Endothelial cell of umbilical vein (primary cell): ENCODE measurements around the gene KIAA1549.
"Not testable (repeated sequence)": the region's sequence is repeated elsewhere in the genome, so short reads cannot be mapped to it uniquely, and the experiment has no call there.

ENCODE experiments used
- CTCF ChIP-seq, 2 donors: IDR thresholded peaks; 1 replicate in 1 of 2; 2 replicates in 1 of 2; pipeline ENCODE4 v1.5.1; 2011; ENCODE audit warnings: low read length in 2 of 2, mild to moderate bottlenecking in 2 of 2, moderate library complexity in 2 of 2, control low read depth in 1 of 2, inconsistent platforms in 1 of 2, low read depth in 1 of 2; ENCODE audit not compliant: insufficient read depth in 1 of 2; ENCODE audit errors: extremely low read depth in 1 of 2
- EZH2 ChIP-seq: IDR thresholded peaks from 2 replicates; pipeline ENCODE4 v1.6.1; 2012; ENCODE audit warnings: borderline replicate concordance, low read depth, mild to moderate bottlenecking, moderate library complexity, low read length, inconsistent platforms; ENCODE audit not compliant: severe bottlenecking
- FOS ChIP-seq: IDR thresholded peaks from 2 replicates; pipeline ENCODE4 v1.6.1; 2011; ENCODE audit warnings: mild to moderate bottlenecking, low read length, moderate library complexity, borderline replicate concordance; ENCODE audit not compliant: insufficient read depth
- JUN ChIP-seq: IDR thresholded peaks from 2 replicates; pipeline ENCODE4 v1.6.1; 2011; ENCODE audit warnings: borderline replicate concordance, low read depth; ENCODE audit not compliant: insufficient read length, insufficient read depth
- MAX ChIP-seq: IDR thresholded peaks from 2 replicates; pipeline ENCODE4 v1.6.1; 2011; ENCODE audit not compliant: insufficient read depth, insufficient read length
- MYC ChIP-seq: IDR thresholded peaks from one replicate; pipeline ENCODE4 v1.6.1; 2011; ENCODE audit warnings: mild to moderate bottlenecking, low read depth, low read length
- POLR2A ChIP-seq: IDR thresholded peaks from 2 replicates; pipeline ENCODE4 v1.6.1; 2012; ENCODE audit warnings: low read depth, mild to moderate bottlenecking, control low read depth, low read length
- POLR2AphosphoS5 ChIP-seq: IDR thresholded peaks from 2 replicates; pipeline ENCODE4 v1.6.1; 2012; ENCODE audit warnings: low read depth, mild to moderate bottlenecking, control low read depth, low read length, moderate library complexity; ENCODE audit not compliant: insufficient read depth

- TF ChIP-seq CTCF (IDR thresholded peaks at IDR 0.05; ENCODE audit: extremely low read depth in 1 of 2, insufficient read depth in 1 of 2, low read depth in 1 of 2, low read length in 2 of 2); EZH2; MAX; POLR2A; FOS; POLR2AphosphoS5; MYC; JUN: not testable (repeated sequence)
Measured at GRCh38 chr7:139025861-139026260, 44.7 kb upstream of the KIAA1549 start.
